Activated CD4-positive, alpha-beta memory T cell treated with anti-CD3 and anti-CD28 coated beads for 36 hours (primary cell): Measurements from ENCODE around the gene ABTB2. TPM values are rescaled to one million over a fixed set of nuclear protein-coding genes. Genes with fewer than 3 reads are reported as not detected.

Experiments
- CTCF ChIA-PET: fragments of 350-600 bp; sonication (Branson Sonifier 250); formaldehyde crosslinking; loops from one replicate; lab custom pipeline; 2021; ENCODE audit warnings: antibody characterized with exemption, inconsistent platforms; lab: Charles Lee
- POLR2A ChIA-PET: fragments of 350-600 bp; sonication (Branson Sonifier 250); formaldehyde crosslinking; loops from one replicate; lab custom pipeline; 2021; ENCODE audit warnings: antibody characterized with exemption; lab: Charles Lee
- DNase-seq: peaks from one replicate; pipeline ENCODE4 v3.0.0-alpha.2; 2020
- H3K27ac Mint-ChIP-seq: one replicate; pipeline ENCODE4 v1.8.0; 2021; ENCODE audit warnings: mixed read lengths
- H3K27me3 Mint-ChIP-seq: one replicate; pipeline ENCODE4 v1.8.0; 2021; ENCODE audit warnings: mixed read lengths
- H3K36me3 Mint-ChIP-seq: one replicate; pipeline ENCODE4 v1.8.0; 2021; ENCODE audit warnings: mixed read lengths
- H3K4me1 Mint-ChIP-seq: one replicate; pipeline ENCODE4 v1.8.0; 2021; ENCODE audit warnings: low read depth, mixed read lengths
- H3K4me3 Mint-ChIP-seq: one replicate; pipeline ENCODE4 v1.8.0; 2021; ENCODE audit warnings: mild to moderate bottlenecking, mixed read lengths
- H3K9me3 Mint-ChIP-seq: one replicate; pipeline ENCODE4 v1.8.0; 2021; ENCODE audit warnings: mixed read lengths
- intact Hi-C: fragments of 100-400 bp; cut with micrococcal nuclease; formaldehyde crosslinking; loops from one replicate; pipeline ENCODE4 v1.15.1; 2023
- total RNA-seq, 2 experiments: library from RNA; stranded (reverse); gene quantifications; one replicate each; pipeline ENCODE4 v1.2.3, GENCODE V29; 2021

Gene ABTB2
- total RNA-seq, 2 experiments from 2014 or later: 1.8 to 1.9 TPM

DNA sequence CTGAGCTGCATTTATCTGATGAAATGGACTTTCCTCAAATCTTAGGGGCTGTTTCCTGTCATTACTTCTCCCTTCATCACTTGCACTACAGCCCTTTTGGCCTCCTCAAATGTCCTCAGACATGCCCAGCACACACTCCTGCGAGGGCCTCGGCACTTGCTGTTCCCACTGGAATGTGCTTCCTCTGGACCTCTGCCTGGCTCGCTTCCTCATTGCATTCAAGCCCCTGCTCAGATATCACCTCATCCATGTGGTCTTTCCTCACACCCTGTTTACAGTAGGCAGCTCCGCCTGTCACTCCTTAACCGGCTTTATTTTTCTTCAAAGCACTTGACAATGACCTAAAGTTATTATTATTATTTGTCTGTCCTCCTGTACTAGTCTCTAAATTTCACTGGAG is 243.3 kb downstream of the ABTB2 start:
- no peaks in the 10 kb centered on the region for H3K27me3 Mint-ChIP-seq
- intact Hi-C loops: no loop called here
- ChIA-PET POLR2A (interaction anchor here (0.6 kb wide), 1 partner anchor 8 kb away, joined by 3 read pairs; no protein-coding TSS in a partner anchor), CTCF (no interaction called here)
- peaks cover 55% of the 10 kb centered on the region for H3K36me3 Mint-ChIP-seq
- no peak overlapping the region for H3K27ac Mint-ChIP-seq
- no peak for DNase-seq
- no peak overlapping the region for H3K4me3 Mint-ChIP-seq
- no peaks in the 10 kb centered on the region for H3K9me3 Mint-ChIP-seq
- peaks cover under 1% of the 10 kb centered on the region for H3K4me1 Mint-ChIP-seq

DNA sequence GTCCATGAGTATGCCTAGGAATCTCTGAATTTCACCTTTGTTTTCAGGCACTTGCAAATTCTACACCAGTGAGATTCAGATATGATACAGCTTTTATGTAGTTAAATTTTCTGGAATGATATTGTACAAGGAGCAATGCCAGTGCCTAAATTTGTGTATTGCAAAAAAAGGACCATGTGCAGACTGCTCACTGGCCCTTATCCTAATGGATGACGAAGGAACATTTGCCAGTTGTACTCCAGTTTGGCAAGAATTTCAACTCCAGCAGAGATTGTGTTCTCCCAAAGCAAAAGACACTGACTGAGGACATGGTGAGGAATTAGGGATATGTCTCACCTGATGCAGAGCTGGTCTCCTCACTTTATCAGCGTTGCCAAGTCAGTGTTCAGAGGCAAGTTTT is 243.8 kb downstream of the ABTB2 start:
- peaks cover 55% of the 10 kb centered on the region for H3K36me3 Mint-ChIP-seq
- ChIA-PET CTCF (no interaction called here), POLR2A (no interaction called here)
- H3K9me3 Mint-ChIP-seq: no peaks in the 10 kb centered on the region
- no peak for DNase-seq
- no peak overlapping the region for H3K4me3 Mint-ChIP-seq
- H3K4me1 Mint-ChIP-seq: peaks cover 5% of the 10 kb centered on the region
- H3K27ac Mint-ChIP-seq: no peak overlapping the region
- H3K27me3 Mint-ChIP-seq: no peaks in the 10 kb centered on the region
- intact Hi-C loops: no loop called here

DNA sequence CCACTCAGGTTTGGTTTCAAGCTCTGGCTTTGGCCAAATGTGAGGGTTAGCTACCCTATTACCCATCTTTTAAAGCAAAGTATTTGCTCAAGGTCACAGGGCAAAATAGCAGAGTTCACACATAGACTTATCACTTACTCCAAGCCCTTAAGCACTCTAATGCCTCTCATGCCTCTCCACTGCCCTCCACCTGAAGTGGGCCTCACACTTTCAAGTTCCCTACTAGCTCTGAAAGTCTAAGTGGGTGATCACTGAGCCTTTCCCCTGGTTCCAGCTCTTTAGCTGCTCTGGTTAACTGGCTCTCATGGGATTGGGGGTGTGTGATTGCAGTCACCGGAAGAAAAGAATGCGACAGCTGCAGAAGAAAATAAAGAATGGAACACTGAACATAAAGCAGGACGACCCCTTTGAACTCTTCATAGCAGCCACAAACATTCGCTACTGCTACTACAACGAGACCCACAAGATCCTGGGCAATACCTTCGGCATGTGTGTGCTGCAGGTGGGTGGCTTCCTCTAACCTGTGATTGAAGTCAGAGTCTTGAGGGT is 246.0 kb downstream of the ABTB2 start:
- Mint-ChIP-seq H3K27ac (no peak overlapping the region), H3K4me1 (peaks cover 18% of the 10 kb centered on the region), H3K9me3 (no peaks in the 10 kb centered on the region), H3K4me3 (no peak overlapping the region), H3K36me3 (peaks cover 55% of the 10 kb centered on the region), H3K27me3 (no peaks in the 10 kb centered on the region)
- ChIA-PET POLR2A (no interaction called here), CTCF (no interaction called here)
- intact Hi-C loops: no loop called here
- no peak for DNase-seq

DNA sequence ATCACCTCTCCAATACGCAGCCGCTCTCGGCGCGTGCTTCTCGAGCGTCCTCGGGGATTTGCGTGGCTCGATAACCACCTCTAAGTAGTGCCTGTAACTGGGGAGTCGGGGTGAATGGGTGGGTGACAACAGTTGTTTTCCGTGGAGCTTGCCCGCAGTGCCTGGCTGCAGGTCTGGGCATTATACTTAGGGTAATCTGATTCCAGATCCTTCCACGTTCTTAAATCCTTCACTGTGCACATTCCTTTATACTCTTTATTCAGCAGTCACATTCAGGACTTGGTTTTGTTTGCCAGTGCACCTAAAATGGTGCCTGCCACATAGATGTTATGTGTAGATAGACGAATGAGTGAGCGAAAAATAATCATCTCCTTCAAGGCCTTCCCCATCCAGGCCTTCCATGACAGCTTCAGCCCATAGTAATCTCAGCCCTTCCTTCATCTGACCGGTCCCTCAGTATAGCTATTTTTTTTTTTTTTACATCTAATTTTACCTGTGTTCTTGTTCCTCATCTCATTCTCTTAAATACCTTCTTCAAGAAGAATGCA is 251.8 kb downstream of the ABTB2 start:
- no peaks in the 10 kb centered on the region for H3K9me3 Mint-ChIP-seq
- POLR2A ChIA-PET: interaction anchor here (0.6 to 1.9 kb wide), 10 partner anchors 9 to 252 kb away, joined by 3 to 11 read pairs (median 4); partner anchors contain the start of genes ABTB2 and CAPRIN1
- peak overlapping the region; percentile 95 for H3K4me3 Mint-ChIP-seq
- H3K36me3 Mint-ChIP-seq: peaks cover 40% of the 10 kb centered on the region
- CTCF ChIA-PET: interaction anchor here (0.5 to 2.3 kb wide), 6 partner anchors 55 to 362 kb away, joined by 4 to 12 read pairs (median 4); partner anchors contain the start of genes ABTB2 and CAPRIN1
- H3K4me1 Mint-ChIP-seq: peaks cover 45% of the 10 kb centered on the region
- H3K27me3 Mint-ChIP-seq: peaks cover 4% of the 10 kb centered on the region
- intact Hi-C loops: loop anchor here (1.0 to 5.0 kb wide), 7 partner anchors 19 to 333 kb away; partner anchors contain the start of genes ABTB2 and CAPRIN1
- H3K27ac Mint-ChIP-seq: peak overlapping the region; percentile 98
- DNase-seq: no peak

DNA sequence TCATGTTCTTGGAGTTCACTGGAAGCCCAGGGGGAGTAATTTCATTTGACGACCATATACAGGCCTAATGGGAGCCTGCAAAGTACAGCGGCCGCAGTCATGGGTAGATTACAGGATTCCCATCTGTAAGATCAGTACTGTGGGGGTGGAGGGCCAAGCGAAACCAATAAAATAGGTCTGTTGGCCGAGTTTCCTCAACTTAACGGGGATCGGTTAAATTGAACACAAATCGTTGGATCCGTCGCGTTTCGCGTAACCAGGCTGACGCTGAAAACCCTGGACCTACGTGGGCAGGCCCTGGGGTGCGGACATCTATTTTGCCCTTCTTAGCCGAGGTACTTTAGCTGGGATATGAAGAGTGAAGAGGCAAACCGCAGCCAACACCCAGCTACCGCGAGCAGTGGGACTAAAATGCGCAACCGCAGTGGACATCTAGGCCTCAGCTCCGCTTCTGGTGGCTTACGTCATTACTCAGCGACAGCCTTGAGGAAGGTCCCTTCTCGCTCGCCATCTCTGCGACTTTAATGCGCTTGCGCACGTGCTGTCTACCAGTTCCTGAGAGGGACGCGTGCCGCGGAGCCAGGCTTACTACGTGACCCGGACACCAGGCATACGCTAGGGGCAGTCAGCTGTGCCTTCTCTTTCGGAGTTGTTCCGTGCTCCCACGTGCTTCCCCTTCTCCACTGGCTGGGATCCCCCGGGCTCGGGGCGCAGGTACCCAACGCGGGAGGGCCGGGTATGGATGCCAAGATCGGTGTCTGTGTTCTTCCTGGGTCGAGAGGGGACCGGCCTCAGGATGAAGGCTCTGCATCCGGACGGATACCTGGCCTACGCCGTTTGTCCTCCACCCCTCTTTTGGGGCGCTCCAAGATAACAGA is 252.5 kb downstream of the ABTB2 start, which contains the start of gene NAT10:
Gene NAT10, plus strand, starts transcription at position 551 of the 878 bp plus-strand sequence. CDS start 2,597 bp downstream, outside the sequence.
- Mint-ChIP-seq H3K4me1 (peaks cover 45% of the 10 kb centered on the region), H3K27ac (peak within 1 kb of the TSS; percentile 98), H3K36me3 (peaks cover 42% of the 10 kb centered on the region), H3K4me3 (peak within 1 kb of the TSS; percentile 95), H3K9me3 (no peaks in the 10 kb centered on the region), H3K27me3 (peaks cover 4% of the 10 kb centered on the region)
- peak; percentile 98 for DNase-seq
- ChIA-PET CTCF (interaction anchor here (0.5 to 2.3 kb wide), 11 partner anchors 10 to 362 kb away, joined by 3 to 12 read pairs (median 4); partner anchors contain the start of genes ABTB2 and CAPRIN1), POLR2A (interaction anchor here (0.6 to 1.9 kb wide), 11 partner anchors 10 to 381 kb away, joined by 3 to 11 read pairs (median 3); partner anchors contain the start of genes ABTB2, CAPRIN1 and CAT)
- intact Hi-C loops: loop anchor here (1.0 to 5.0 kb wide), 7 partner anchors 19 to 334 kb away; partner anchors contain the start of genes ABTB2 and CAPRIN1

DNA sequence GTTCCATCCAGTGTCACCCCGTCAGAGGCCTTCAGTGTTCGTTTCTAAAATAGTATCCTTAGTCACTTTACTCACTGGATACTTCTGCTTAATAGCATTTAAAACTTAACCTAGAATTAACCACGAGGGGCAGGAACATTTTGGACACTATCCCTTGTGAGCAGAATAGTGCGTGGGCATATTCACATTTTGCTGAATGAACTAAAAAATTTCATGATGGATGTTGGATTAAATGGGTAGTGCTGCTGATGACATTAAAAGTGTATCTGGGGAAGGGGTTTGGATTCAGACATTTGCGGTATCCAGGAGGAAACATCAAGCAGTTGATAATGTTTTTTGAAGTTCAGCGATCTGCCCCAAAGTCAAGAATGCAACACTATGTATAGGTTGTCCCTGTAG is 253.1 kb downstream of the ABTB2 start:
- H3K27ac Mint-ChIP-seq: peak overlapping the region; percentile 98
- H3K36me3 Mint-ChIP-seq: peaks cover 40% of the 10 kb centered on the region
- POLR2A ChIA-PET: interaction anchor here (0.6 to 1.9 kb wide), 11 partner anchors 9 to 381 kb away, joined by 3 to 11 read pairs (median 3); partner anchors contain the start of genes ABTB2, CAPRIN1 and CAT
- H3K27me3 Mint-ChIP-seq: peaks cover 4% of the 10 kb centered on the region
- peak overlapping the region; percentile 95 for H3K4me3 Mint-ChIP-seq
- H3K9me3 Mint-ChIP-seq: no peaks in the 10 kb centered on the region
- H3K4me1 Mint-ChIP-seq: peaks cover 45% of the 10 kb centered on the region
- DNase-seq: no peak
- CTCF ChIA-PET: interaction anchor here (0.6 to 2.3 kb wide), 9 partner anchors 9 to 363 kb away, joined by 3 to 12 read pairs (median 4); partner anchors contain the start of genes ABTB2 and CAPRIN1
- intact Hi-C loops: loop anchor here (1.0 to 5.0 kb wide), 7 partner anchors 18 to 335 kb away; partner anchors contain the start of genes ABTB2 and CAPRIN1

Other genes with a start within 250 kb of the ABTB2 start
- gene CAT, start 80.9 kb upstream of the ABTB2 start, total RNA-seq: 10 to 100 TPM; 29.6 to 31.4 TPM
- gene ELF5, start 155.8 kb upstream of the ABTB2 start, total RNA-seq: not detected